Measurements from ENCODE around the gene BCL2L12.

The BCL2L12 gene

GRCh38 chr19:49700563-49700962, 34.8 kb downstream of the BCL2L12 start:
- H3K4me2 ChIP-seq (ENCODE audit: low read depth, low read length, poor library complexity, severe bottlenecking) = no peak overlapping the region
- TF ChIP-seq, protein P1, sequence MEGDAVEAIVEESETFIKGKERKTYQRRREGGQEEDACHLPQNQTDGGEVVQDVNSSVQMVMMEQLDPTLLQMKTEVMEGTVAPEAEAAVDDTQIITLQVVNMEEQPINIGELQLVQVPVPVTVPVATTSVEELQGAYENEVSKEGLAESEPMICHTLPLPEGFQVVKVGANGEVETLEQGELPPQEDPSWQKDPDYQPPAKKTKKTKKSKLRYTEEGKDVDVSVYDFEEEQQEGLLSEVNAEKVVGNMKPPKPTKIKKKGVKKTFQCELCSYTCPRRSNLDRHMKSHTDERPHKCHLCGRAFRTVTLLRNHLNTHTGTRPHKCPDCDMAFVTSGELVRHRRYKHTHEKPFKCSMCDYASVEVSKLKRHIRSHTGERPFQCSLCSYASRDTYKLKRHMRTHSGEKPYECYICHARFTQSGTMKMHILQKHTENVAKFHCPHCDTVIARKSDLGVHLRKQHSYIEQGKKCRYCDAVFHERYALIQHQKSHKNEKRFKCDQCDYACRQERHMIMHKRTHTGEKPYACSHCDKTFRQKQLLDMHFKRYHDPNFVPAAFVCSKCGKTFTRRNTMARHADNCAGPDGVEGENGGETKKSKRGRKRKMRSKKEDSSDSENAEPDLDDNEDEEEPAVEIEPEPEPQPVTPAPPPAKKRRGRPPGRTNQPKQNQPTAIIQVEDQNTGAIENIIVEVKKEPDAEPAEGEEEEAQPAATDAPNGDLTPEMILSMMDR (IDR thresholded peaks at IDR 0.05; ENCODE audit: insufficient read depth, low read length, poor library complexity, severe bottlenecking) = no peak
- H3K79me2 ChIP-seq (ENCODE audit: insufficient read depth, low read length) = no peaks in the 10 kb centered on the region
- H3K9ac ChIP-seq (ENCODE audit: low read length) = no peak overlapping the region
- H3F3A ChIP-seq (ENCODE audit: insufficient read depth) = no peaks in the 10 kb centered on the region
- no peaks in the 10 kb centered on the region for H3K27me3 ChIP-seq (ENCODE audit: low read length)
- H3K9me2 ChIP-seq (replicated peaks; ENCODE audit: insufficient read depth, low read length) = no peaks in the 10 kb centered on the region
- no peaks in the 10 kb centered on the region for H3K9me3 ChIP-seq (ENCODE audit: insufficient read depth, low read length)
- H3K27ac ChIP-seq (ENCODE audit: low read depth, low read length) = no peak overlapping the region
- H3K4me3 ChIP-seq (ENCODE audit: insufficient read depth, low read length, poor library complexity, severe bottlenecking) = no peak overlapping the region
- H2AFZ ChIP-seq (ENCODE audit: low read depth, low read length, severe bottlenecking) = no peak overlapping the region
- no peaks in the 10 kb centered on the region for H3K36me3 ChIP-seq (ENCODE audit: low read length)
- no peaks in the 10 kb centered on the region for H4K20me1 ChIP-seq (ENCODE audit: low read depth, low read length)

DNA sequence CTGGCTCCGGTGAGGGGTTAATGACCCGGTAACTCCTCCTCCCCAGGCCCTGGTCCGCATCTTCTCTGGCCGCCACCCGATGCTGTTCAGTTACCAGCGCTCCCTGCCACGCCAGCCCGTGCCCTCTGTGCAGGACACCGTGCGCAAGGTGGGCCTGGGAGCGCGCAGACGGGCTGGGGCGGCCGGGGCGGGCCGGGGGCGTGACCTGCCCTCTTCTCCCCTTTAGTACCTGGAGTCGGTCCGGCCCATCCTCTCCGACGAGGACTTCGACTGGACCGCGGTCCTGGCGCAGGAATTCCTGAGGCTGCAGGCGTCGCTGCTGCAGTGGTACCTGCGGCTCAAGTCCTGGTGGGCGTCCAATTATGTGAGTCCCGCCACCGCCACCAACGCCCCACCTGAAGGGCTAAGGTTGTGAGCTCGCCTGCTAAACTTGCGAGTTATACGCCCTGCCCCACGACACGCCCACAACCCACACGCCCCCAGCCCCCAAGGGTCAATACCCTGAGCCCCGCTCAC, 35.6 kb downstream of the BCL2L12 start:
- Histone ChIP-seq H3K9me3 (ENCODE audit: insufficient read depth, low read length) (no peaks in the 10 kb centered on the region), H3K4me3 (ENCODE audit: insufficient read depth, low read length, poor library complexity, severe bottlenecking) (no peak overlapping the region), H2AFZ (ENCODE audit: low read depth, low read length, severe bottlenecking) (no peak overlapping the region), H4K20me1 (ENCODE audit: low read depth, low read length) (no peaks in the 10 kb centered on the region), H3F3A (ENCODE audit: insufficient read depth) (no peaks in the 10 kb centered on the region), H3K27me3 (ENCODE audit: low read length) (no peaks in the 10 kb centered on the region), H3K27ac (ENCODE audit: low read depth, low read length) (no peak overlapping the region), H3K4me2 (ENCODE audit: low read depth, low read length, poor library complexity, severe bottlenecking) (no peak overlapping the region), H3K9me2 (replicated peaks; ENCODE audit: insufficient read depth, low read length) (no peaks in the 10 kb centered on the region), H3K9ac (ENCODE audit: low read length) (no peak overlapping the region), H3K36me3 (ENCODE audit: low read length) (no peaks in the 10 kb centered on the region), H3K79me2 (ENCODE audit: insufficient read depth, low read length) (no peaks in the 10 kb centered on the region)
- no peak for TF ChIP-seq EZH2phosphoT487 (conservative IDR thresholded peaks at IDR 0.05; ENCODE audit: low read length)
- TF ChIP-seq, protein P1 (IDR thresholded peaks at IDR 0.05; ENCODE audit: insufficient read depth, low read length, poor library complexity, severe bottlenecking) = no peak

DNA sequence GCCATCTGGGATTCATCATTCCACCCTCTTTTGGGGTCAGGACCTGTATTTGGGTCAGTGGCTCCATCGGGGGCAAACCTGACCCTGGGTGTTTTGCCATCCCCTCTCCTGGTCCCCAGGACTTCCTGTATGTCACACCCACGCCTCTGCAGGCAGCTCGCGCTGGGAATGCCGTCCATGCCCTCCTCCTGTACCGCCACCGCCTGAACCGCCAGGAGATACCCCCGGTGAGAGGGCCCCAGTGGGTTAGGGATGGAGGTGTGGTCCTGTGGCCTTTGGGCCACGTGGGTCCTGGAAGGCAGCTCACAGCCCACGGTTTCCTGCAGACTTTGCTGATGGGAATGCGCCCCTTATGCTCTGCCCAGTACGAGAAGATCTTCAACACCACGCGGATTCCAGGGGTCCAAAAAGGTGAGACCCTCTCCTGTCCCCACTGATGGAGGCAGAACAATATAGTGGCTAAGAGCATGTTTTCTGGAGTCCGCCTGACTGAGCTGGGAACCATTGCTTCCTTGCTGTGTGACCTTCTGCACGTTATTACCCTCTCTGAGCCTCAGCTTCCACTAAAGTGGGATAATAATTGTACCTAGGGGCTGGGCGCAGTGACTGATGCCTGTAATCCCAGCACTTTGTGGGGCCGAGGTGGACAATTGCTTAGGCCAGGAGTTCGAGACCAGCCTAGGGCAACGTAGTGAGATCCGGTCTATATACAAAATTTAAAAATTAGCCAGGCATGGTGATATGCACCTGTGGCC, 39.3 kb downstream of the BCL2L12 start:
- no peaks in the 10 kb centered on the region for H3K79me2 ChIP-seq (ENCODE audit: insufficient read depth, low read length)
- H3K4me2 ChIP-seq (ENCODE audit: low read depth, low read length, poor library complexity, severe bottlenecking) = no peak overlapping the region
- H3K9me2 ChIP-seq (replicated peaks; ENCODE audit: insufficient read depth, low read length) = no peaks in the 10 kb centered on the region
- no peak overlapping the region for H3K9ac ChIP-seq (ENCODE audit: low read length)
- no peaks in the 10 kb centered on the region for H3K9me3 ChIP-seq (ENCODE audit: insufficient read depth, low read length)
- no peaks in the 10 kb centered on the region for H3K27me3 ChIP-seq (ENCODE audit: low read length)
- no peak overlapping the region for H3K27ac ChIP-seq (ENCODE audit: low read depth, low read length)
- no peaks in the 10 kb centered on the region for H3F3A ChIP-seq (ENCODE audit: insufficient read depth)
- H3K4me3 ChIP-seq (ENCODE audit: insufficient read depth, low read length, poor library complexity, severe bottlenecking) = no peak overlapping the region
- no peak for TF ChIP-seq EZH2phosphoT487 (conservative IDR thresholded peaks at IDR 0.05; ENCODE audit: low read length)
- TF ChIP-seq, protein P1 (IDR thresholded peaks at IDR 0.05; ENCODE audit: insufficient read depth, low read length, poor library complexity, severe bottlenecking) = no peak
- H4K20me1 ChIP-seq (ENCODE audit: low read depth, low read length) = no peaks in the 10 kb centered on the region
- no peaks in the 10 kb centered on the region for H3K36me3 ChIP-seq (ENCODE audit: low read length)
- no peak overlapping the region for H2AFZ ChIP-seq (ENCODE audit: low read depth, low read length, severe bottlenecking)
